NB4 (cell line): Measurements from ENCODE around the gene CABP4.

Source experiments
- POLR2A ChIP-seq: IDR thresholded peaks from 2 replicates; pipeline ENCODE4 v1.6.1; 2011; ENCODE audit warnings: mild to moderate bottlenecking; ENCODE audit not compliant: insufficient read length; ENCODE audit errors: extremely low read depth
- TF ChIP-seq, protein P1 (sequence below): IDR thresholded peaks from one replicate; pipeline ENCODE4 v1.5.1; 2012; ENCODE audit warnings: low read depth, low read length
- TF ChIP-seq, protein P2 (sequence below): IDR thresholded peaks from 2 replicates; pipeline ENCODE4 v1.6.1; 2011; ENCODE audit warnings: low read depth, low read length

DNA sequence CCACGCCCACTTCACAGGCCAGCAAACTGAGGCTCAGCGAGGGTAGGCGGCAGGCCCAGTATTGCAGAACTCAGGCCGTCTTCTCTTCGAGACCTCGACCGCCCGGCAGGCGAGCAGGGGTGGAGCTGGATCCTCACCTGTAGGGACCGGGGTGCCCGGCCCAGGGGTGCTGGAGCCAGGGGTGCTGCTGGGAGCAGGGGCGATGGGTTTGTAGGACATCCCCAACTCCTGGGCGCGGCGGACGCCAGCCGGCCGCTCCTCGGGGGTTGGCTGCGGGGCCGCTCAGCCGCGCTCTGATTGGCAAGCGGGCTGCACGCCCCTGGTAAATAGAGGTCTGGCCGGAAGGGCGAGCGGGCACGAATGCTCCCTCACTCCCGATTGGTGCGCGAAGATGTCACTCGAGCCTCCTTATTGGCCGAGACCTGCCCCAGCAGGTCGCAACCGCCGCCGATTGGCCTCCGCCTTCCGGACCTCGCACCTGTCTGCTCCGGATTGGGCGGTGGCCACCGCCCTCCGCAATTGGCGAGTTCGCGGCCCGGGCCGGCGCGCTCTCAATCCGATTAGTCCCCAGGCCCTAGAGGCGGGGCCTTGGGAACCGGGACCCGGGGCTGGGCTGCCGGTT is 52.8 kb downstream of the CABP4 start, which contains the start of gene CDK2AP2:
- TF ChIP-seq, protein P1, sequence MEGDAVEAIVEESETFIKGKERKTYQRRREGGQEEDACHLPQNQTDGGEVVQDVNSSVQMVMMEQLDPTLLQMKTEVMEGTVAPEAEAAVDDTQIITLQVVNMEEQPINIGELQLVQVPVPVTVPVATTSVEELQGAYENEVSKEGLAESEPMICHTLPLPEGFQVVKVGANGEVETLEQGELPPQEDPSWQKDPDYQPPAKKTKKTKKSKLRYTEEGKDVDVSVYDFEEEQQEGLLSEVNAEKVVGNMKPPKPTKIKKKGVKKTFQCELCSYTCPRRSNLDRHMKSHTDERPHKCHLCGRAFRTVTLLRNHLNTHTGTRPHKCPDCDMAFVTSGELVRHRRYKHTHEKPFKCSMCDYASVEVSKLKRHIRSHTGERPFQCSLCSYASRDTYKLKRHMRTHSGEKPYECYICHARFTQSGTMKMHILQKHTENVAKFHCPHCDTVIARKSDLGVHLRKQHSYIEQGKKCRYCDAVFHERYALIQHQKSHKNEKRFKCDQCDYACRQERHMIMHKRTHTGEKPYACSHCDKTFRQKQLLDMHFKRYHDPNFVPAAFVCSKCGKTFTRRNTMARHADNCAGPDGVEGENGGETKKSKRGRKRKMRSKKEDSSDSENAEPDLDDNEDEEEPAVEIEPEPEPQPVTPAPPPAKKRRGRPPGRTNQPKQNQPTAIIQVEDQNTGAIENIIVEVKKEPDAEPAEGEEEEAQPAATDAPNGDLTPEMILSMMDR = no peak
- TF ChIP-seq POLR2A = peak; percentile 36
- TF ChIP-seq, protein P2, sequence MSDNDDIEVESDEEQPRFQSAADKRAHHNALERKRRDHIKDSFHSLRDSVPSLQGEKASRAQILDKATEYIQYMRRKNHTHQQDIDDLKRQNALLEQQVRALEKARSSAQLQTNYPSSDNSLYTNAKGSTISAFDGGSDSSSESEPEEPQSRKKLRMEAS = peak; percentile 42; the same call in 1 of the 2 replicates
